HG02981 (cell line): Measurements from ENCODE around the gene CD96.
"Not testable (repeated sequence)": the region's sequence is repeated elsewhere in the genome, so short reads cannot be mapped to it uniquely, and the experiment has no call there.

Experiments used
- ATAC-seq: cut with Tn5 transposase; IDR thresholded peaks from one replicate; pipeline ENCODE4 v1.9.1; 2021; ENCODE audit warnings: mild to moderate bottlenecking, moderate library complexity; ENCODE audit not compliant: unreplicated experiment

Gene CD96

GRCh38 chr3:111617912-111618601 is 76.1 kb downstream of the CD96 start:
- ATAC-seq, result no peak

DNA sequence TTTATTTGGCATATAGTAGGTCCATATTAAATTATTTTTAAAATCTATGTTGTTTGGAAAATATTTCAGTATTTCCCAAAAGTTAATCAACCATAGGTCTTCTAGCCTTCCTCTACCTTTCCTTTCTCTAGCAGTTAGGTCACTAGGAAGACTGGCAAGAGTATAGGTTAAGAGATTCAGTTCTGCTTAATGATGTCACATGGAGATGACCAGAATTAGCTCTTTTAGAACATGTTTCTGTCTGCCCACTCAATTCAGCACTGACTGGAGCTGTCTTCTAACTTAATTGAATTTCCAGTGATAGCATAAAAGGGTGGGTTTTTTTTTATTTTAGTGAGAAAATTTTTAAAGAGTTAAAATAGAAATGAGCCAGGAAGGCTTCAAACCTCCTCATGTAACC is 76.9 kb downstream of the CD96 start:
- no peak for ATAC-seq

GRCh38 chr3:111619833-111620232 is 77.8 kb downstream of the CD96 start:
- ATAC-seq, result no peak

GRCh38 chr3:111621535-111621934 is 79.5 kb downstream of the CD96 start:
- no peak for ATAC-seq

DNA sequence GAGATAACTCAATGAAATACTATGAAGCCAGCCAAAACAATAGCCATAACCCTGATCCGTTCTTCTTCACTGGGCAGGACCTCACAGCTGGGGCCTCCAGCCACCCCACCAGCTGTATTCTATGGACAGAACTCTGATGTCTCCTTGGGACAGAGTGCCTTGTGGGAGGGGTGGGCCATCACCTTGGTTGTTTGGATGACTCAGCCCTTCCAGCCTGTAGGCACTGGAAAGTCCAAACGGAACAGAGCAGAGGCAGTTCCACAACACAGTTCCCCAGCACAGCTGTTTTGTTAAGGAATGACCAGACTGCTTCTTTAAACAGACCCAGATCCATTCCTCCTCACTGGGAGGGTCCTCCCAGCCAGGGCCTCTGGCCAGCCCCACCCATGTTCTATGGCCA is 85.1 kb downstream of the CD96 start:
- ATAC-seq, result no peak

GRCh38 chr3:111629018-111629417 is 87.0 kb downstream of the CD96 start:
- not testable (repeated sequence) for ATAC-seq

DNA sequence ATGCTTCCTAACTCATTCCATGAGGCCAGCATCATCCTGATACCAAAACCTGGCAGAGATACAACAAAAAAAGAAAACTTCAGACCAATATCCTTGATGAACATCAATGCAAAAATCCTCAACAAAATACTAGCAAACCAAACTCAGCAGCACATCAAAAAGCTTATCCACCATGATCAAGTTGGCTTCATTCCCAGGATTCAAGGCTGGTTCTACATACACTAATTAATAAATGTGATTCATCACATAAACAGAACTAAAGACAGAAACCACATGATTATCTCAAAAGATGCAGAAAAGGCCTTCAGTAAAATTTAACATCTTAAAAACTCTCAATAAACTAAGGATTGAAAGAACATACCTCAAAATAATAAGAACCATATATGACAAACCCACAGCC is 88.6 kb downstream of the CD96 start:
- ATAC-seq, result not testable (repeated sequence)

GRCh38 chr3:111635403-111635802 is 93.4 kb downstream of the CD96 start:
- ATAC-seq, result no peak

DNA sequence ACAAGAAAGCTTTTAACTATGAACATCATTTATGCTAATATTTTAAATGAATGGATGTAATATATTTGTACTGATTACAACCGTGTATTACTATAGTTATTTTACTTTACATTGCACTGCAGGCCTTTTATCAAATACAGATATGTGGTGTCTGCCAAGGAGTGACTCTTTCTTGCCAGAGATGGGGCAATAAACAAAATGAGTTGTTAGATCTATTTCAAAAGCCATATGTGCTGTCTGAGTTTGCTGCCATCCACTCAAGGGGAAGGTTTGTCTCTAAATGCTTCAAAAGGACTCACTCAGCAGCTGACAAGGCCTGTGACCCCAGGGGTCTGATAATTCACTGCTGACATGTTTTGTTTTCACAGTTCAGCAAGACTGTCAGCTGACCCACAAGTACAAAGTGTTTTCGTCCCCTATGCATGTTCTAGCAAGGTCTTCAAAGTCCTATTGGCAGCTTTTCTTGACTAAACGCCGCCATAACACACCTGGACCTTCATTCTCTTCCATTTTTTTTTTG is 94.4 kb downstream of the CD96 start:
- no peak for ATAC-seq

GRCh38 chr3:111639316-111639715 is 97.3 kb downstream of the CD96 start:
- no peak for ATAC-seq

DNA sequence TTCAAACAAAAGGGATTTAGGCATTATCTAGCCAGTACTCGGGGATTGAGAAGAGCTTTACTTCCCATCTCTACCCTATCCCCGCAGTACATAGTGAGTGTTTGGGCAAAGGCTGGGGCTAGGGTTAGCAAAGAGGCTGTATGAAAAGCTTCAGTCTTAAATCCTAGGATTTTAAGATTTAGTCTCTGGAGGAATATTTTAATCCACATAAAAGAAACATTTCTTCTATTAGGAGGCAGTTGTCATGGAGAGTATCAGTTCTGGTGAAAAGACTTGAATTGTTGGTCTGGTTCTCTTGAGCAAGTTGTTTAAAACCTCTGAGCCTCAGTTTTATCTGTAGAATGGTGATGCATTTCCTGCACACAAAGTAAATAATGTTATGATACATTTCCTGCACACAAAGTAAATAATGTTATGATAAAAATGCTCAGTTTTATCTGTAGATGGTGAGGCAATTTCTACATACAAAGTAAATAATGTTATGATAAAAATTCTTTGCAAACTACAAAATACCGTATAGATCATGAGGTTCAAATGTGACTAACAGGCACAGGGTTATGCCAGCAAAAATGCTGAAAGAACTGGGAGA is 107.1 kb downstream of the CD96 start:
- ATAC-seq, result no peak

DNA sequence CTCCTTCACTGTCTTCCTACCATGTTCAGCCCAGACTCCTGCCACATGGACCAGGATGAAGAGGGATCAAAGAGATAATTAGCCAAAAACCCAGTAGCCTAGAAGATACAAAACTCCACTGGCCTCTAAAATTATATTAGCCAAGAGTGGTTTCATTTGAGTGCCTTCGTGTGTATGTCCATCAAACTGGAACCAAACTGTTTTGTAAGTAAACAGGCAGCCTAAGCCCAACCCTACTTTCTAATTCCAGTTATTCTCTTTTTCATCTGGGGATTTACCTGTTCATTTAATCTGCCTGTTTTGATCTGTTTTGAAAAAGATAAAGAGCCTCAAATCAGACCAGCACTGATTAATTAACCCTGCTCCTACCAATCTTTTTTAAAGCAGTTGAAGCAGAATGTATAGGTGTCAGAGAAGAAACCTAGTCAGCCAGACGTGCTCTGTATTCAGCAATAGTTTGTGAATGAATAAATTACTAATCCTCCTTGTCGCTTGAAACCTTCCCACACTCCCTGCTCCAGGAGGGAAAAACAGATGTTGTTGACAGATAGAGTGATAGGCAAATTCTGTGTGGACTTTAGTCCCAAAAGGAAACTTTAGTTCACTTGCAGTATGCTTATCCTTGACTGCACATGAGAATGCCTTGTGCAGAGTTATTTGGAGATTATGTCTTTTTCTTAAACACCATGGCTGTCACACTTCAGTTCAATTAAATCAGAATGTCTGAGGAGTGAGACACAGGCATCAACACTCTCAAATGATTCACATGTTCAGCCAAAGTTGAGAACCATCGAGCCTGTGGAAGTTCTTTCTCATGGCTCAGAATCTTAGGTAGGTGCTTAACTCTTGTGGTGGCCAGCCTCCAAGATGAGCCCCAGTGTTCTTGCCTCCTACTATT is 108.6 kb downstream of the CD96 start:
- no peak for ATAC-seq

- ATAC-seq, result no peak
Measured at GRCh38 chr3:111652492-111653180, 110.6 kb downstream of the CD96 start.

DNA sequence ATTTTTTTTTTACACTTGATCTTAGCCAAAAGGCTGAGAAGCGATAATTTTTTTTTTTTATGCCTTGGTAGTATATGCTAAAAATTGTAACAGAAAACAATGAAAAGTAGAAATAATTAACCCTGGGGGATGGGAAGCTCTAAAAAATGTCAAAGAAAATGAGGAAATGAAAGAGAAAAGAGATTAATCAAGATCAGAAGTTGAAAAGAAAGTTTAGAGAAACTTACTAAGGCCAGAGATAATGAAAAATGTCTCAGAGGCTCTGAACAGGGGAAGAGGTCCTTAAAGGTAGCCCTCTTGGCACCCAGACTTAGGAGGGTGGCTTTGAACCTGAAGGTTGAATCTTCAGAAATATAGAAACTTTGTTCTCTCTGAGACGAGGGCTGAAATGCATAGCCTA is 111.8 kb downstream of the CD96 start:
- no peak for ATAC-seq

GRCh38 chr3:111662012-111662411 is 120.0 kb downstream of the CD96 start:
- no peak for ATAC-seq

DNA sequence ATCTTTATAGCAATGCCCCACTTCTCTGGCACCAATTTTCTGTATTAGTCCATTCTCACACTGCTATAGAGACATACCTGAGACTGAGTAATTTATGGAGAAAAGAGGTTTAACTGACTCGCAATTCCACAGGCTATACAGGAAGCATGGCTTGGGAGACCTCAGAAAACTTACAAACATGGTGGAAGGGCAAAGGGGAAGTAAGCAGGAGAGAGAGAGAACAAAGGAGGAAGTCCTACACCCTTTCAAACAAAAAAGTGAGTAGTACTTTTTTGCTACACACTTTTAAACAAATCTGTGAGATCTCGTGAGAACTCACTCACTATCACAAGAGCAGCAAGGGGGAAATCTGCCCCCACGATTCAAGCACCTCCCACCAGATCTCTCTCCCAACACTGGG is 120.9 kb downstream of the CD96 start:
- no peak for ATAC-seq

GRCh38 chr3:111666041-111666735 is 124.2 kb downstream of the CD96 start:
- no peak for ATAC-seq

DNA sequence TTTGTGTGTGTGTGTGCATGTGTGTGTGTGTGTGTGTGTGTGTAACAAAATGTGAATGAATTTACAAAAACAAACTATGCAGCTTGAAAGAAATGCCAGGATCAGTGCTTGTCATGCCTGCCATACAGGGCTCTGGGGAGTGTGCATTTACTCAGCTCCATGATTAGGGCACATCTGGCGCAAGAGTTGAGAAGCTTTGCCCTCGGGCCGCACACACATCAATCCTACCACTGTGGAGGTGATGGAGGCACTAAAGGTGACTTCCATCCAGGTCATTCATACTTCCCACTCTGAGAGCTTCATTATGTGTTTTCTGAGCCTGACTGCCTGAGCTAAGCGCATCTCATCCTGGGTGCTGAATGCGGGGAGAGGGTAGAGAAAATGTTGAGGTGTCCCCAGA is 125.2 kb downstream of the CD96 start:
- ATAC-seq, result no peak

GRCh38 chr3:111667621-111668239 is 125.7 kb downstream of the CD96 start:
- ATAC-seq, result peak; percentile 98

DNA sequence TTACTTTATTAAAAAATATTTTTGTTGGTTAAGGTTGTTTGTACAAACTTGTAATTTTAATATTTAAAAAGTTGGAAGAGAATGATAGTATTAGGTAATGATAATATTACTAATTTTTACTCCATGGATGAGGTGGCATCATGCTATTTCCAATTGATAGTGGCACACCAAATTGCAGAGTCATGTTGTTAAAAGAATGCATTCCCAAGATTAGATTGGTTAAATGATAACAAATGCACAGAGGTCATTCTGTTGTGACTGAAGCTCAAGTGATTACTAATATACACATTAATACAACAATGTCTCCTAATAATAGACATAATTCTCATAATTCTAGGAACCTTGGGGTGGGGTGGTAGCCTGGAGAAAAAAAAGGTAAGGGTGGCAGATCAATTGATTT is 126.3 kb downstream of the CD96 start:
- no peak for ATAC-seq
